SHP77 (cell line): ENCODE results near the gene FAU.

Source experiments
- DNase-seq, 2 experiments: peaks; one replicate each; lab custom pipeline; 2025; lab: John Stamatoyannopoulos, UW

The FAU gene

DNA sequence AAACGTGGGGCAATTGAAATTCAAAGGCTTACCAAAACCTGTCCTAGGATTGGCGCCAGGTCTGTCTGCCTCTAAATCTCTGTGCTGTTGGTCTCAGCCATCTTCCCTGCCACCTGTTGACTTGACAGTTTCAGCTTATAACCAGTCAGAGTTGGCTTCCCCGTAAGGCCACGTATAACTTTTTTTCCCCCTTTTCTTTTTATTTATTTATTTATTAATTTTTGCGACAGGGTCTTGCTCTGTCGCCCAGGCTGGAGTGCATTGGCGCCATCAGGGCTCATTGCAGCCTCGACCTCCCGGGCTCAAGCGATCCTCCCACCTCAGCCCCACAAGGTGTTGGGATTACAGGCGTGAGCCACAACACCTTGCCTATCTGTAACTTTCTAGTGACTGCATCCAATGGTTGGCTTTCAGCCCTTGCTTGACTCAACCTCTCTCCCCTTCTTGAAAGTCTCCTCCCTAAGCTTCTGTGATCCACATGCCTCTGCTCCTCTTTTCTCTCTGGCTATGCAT is 13.8 kb upstream of the FAU start:
- DNase-seq, result no peak

DNA sequence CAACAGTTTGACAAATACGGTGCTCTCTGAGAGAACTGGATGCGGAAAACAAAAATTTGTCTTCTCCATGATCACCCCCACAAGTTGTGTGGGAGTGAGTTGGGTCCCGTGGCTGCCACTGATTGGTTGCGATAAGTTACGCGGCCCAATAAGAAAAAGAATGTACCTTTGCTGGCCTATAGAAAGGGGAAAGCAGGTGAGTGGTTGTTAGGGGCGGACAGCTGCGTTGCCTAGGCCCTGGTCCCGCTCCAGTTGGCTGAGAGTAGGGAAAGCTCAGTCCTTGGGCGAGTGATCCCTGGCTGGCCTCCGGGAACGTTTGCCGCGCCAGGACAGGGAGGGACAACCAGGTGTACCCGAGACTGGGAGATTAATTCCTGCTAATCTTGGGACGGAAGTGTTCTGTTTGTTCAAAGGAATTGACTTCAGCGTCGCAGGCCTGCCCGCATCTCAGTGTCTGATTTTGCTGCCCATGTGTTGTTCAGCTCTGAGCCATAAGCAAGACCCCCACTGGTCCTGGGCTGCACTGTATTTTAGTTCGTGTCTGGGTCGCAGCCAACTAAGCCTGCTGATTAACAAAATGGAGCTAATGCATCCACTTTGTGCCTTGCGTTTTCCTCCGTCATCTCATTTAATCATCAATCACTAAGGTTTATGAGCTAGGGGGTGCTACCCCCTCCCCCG is 13.2 kb upstream of the FAU start:
- DNase-seq, result peak; percentile 96

DNA sequence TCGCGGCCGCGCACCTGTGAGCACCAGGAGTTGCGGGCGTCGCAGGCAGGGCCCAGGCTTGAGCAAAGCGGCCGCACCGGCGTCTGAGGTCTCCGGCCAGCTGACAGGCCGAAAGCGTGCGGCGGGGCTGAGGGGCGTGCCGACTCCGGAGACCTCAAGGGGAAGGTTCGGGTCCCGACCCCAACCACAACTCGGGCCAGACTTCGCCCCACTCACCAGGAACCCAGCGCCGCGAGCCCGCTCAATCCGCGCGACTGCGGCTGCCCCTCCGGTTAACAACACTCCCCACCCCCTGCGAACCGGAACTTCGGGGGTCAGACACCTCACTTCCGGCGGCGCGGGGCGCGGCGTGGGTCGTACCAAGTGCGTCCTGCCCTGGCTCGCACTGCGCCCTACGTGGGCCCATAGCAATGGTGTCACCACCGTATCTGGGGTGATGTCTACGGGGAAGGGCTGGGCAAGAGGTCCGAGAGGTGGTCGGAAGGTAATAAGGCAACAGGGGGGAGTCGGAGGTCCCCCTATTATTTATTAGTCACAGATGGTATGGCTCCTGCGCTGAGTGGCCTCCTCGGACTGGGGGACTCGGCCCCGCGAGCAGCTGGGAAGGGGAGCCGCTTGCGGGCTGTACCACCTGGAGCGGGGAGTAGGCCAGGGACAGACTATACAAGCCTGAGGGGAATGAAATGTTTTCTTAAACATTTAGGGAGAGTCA is 12.5 kb upstream of the FAU start, which contains the start of gene SYVN1:
TSS of gene SYVN1 (minus strand) at position 280 of the 712 bp plus-strand sequence. CDS start 918 bp downstream, outside the sequence.
- peak; percentile 80 to 86 for DNase-seq

DNA sequence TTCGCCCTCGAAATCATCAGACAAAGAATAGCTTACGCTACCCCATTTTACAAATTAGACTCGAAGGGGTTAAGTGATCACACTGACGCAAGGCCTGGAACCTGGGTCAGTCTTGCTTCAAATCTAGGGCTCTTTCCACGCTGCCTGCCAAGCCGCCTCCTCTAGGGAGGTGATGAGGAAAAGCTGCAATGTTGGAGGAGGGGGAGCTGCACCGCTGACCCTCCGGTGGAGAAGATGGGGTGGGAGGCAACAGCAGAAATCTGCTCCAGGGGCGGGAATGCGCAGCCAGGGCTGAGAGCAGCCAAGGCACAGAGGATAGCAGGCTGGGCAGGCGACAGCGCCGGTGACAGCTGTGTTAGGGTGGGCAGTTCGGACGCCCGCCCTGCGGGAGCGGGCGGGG is 11.8 kb upstream of the FAU start:
- no peak for DNase-seq

DNA sequence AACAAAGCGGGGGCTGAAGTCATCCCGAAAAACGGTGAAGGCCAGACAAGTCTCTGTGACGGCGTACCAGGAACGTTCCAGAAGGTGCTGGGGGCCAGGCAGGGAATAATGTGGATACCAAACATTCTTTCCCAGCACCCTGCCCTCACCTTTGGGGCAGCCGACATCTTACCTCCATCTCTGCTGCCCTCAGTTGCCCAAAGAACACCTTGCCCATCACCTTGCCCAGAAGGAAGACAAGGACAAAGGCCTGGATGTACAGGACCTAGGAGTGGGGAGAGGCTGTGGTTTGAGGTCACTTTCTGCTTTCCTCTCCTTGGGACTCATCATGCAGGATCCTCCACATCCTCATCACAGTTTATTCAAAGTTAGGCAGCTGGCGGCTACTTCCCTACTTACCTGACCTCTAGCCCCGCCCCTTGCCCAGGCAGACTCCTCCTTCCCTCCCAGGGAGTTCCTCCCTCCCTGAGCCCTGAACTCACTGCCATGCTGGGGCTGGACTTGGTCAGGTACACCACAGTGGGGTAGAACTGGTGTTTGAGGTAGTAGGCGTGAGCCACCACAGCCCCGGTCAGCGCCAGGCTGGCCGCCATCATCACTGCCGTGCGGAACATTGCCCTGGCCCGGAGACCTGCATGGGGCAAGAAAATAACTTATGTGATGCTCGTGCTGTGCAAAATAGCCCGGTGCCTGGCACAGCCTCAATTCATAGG is 11.2 kb upstream of the FAU start:
- no peak for DNase-seq

DNA sequence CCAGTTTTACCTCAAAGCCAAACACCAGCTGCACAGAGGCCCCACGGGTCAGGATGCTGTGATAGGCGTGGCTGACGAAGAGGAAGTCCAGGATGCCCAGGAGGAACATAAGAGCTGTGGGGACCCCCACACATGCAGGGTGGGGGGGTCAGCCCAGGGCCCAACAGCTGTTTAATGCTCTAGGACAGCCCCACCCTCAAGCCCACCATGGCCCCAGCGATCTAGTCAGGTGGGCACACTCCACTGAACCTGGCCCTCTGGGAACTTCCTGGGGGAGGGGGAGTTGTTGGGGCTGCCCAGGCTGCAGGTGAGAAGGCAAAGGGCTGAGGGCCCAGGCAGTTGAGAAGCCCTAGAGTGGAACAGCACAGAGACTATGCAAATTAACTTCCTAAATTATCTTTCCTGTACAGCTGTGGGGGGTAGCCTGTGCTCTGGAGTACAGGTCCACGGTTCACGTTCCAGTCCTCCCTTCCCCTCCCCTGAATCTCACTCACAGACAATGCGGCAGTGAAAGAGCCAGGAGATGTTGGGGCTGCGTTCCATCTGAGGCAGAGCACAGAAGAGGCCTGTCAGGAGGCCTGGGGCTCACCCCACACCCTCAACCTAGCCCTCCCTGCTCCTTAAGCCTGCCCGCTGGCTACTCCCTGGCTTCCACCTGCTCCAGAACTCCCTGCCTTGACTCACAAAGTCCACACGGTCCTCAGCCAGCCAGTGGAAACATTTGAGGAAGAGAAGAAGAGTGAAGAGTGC is 10.5 kb upstream of the FAU start:
- DNase-seq, result no peak

DNA sequence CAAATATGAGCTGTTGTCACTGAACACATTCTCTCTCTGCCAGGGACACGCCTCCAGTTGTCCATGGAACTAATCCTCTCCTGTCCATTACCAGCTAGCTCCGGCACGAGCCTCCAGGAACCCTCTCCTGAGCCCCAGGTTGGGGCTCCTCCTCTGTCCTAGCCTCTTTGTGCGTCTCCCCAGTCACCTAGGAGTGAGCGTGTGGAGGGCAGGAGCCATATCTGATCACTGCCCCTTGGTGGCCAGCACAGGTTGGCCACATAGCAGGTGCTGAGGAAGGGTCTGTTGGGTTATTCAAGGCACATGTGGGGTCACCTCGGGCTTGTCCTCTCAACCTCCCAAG is 9.9 kb upstream of the FAU start:
- DNase-seq, result no peak

DNA sequence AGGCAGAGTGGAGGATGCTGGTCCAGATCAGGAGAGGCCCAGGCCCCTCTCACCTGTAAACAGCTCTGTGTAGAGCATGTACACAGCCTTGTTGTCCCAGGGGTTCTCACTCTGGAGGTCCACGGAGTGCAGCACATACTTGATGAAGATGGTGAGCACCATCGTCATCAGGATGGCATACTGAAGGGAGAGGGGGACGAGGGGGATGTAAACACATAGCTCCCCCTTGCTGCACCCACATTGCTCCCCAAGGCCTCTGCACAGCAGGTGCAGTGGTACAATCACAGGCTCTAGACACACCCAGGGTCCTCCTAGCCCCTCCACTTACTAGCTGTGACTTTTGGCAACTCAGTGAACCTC is 9.5 kb upstream of the FAU start:
- no peak for DNase-seq

DNA sequence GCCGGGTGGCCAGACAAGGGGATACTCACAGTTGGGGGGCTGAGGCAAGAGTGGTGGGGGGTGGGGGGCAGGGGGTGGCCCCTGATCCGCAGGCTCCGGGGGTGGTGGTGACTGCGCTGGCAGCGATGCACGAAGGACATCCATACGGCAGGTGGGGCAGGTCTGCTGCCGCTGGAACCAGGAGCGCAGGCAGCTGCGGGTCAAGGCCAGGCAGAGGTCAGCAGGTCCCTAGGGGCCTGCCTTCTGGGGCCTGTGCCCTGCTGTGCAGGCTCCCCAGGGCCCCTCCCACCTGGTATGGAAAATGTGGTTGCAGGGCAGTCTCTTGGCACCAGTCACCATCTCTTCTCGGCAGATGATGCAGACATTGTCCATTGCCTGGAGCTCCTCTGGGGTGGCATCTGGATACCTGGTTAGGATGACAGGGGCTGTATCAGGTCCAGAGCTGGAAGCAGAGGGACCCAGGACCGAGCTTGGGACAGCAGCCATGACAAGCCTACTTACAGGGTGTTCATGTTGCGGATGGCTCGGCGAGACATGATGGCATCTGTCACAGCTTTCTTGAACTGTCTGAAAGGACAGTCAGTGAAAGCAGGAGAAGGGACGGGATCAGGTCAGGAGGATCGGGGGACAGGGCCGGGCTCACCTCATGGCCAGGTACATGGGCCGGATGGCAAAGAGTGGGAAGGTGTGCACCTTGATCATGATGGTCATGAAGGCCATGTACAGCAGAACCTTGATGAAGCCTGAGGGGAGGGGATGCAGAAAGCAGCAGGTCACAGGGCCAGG is 8.9 kb upstream of the FAU start:
- DNase-seq, result no peak

DNA sequence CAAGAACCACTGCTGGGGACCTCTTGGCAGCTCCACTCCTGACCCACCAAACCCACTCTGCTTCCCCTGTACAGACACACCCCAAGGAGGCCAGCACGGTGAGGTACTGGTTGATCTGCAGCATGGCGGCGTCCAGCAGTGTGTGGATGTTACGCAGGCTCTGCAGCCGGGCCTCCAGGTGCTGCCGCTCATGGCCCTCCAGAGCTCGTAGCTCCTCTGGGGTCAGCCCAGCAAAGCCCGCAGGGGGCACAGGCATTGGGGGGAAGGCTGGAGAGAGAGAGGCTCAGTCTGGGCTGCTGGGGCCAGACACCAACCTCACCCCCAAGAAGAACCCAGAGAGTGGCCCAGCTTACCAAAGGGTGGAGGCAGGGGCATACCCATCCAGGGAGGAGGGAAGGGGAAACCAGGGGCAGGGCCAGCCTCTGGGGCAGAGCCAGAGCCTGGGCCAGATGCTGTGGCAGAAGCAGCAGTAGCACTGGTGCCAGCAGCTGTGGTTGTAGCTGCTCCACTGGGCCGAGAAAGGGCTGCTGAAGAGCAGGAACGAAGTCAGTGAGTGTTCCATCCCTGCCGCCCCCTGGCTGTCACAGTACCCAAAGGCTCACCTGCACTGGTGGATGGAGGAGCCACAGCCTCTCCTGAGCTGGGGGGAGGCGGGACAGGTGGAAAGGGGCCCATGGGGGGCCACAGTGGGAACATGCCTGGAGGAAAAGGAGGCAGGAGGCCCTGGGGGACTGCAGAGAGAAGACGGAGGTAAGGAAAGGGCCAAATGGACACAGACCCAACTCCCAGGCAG is 7.9 kb upstream of the FAU start:
- DNase-seq, result no peak

DNA sequence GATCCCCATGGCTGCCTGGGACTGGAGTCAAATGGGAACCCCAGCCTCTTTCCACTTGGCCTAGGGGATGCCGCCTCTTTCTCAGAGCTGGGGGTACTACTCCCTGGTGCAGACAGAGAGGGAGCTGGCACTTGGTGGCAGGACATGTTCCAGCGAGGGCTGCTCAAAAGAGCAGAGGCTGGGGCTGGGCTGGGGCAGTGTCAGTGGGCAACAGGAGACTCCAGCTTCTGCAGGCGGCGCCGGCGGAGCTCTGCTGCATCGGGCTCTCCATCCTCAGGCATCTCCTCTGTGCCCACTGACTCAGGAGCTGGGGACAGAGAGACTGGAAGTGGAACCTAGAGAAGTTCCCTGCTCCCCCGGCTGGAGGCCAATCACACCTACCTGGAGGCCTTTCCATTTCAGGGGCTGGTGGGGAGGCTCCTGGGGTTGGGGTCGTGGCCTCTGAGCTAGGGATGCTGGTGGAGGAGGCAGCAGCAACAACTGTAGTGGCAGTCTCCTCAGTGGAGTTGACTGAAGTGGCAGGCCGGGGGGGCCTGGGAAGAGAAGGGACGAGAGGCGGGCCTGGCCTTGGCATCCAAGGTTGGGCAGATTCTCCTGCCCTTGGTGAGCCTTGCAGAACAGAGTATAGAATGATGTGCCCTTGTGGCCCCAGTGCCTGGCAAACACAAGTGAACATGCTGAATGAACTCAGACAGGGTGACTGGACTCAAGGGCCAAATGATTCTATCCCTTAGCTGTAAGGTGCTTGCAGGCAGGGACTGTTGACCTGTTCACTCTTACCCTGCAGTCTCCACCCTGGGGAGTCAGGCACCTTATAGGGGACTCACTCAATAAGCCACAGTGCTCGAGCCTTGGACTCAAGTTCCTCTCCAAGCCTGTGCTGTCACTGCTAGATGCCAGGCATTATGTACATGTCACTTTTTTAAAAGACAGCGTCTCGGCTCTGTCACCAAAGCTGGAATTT is 6.5 kb upstream of the FAU start:
- no peak for DNase-seq

DNA sequence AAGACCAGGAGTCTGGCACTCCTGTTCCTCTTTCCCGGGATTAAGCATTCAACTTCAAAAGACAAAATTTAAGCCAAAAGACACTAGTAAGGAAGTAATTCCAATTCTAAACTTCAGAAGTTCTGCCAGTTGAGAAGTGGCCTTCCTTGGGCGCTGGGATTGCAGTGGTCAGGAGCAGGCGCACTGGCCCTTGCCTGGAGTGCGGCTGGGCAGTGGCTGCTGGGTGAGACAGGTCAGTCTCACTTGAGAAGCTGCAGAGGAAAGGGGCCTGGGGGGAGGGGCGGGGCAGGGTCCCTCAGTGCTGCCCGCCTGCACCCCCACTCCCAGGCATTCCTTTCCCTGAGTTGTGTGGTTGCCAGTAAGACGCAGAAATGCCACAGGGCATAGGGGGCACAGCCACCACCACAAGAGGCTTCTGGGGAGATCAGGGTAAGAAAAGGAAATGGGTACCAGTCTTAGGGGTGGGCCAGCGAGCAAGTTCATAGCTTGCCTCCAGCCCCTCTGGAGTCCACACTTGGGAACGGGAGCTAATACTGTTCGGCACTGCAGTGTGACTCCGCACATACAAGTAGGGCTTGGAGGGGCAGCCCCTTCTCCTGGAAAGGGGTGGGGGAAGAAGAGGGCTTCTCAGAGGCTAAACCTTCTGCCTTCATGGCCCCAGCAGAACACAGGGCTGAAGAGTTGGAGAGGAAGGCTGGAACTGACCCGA is 5.7 kb upstream of the FAU start:
- DNase-seq, result no peak

DNA sequence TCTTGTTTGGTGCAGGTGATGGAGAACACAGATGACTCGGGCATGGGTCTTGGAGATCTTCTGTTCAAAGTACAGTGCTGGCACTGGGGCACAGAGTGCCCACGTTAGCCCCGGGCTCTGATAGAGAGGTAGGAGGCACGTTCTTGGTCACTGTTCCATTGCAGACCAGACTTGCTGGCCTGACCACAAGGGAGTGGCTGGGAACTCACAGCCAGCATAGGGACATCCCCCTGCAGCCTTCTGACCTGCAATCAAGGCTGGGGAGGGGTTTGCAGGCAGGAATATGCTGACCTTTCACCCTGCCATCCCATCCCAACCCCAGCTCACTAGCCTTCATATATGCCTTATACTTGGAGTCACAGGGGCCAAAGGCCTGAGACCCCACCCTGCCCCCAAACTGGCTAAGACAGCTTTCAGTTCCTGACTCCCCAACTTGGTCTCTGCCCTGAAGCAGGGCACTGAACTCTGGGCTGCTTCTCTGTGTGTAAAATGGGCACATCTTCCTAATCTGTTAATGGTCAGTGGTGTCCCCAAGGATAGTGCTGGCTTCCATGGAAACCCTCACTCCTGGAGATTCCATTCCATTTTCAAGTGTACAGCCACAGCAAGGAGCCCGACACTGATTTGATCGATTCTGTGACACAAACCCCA is 4.8 kb upstream of the FAU start:
- DNase-seq, result no peak

DNA sequence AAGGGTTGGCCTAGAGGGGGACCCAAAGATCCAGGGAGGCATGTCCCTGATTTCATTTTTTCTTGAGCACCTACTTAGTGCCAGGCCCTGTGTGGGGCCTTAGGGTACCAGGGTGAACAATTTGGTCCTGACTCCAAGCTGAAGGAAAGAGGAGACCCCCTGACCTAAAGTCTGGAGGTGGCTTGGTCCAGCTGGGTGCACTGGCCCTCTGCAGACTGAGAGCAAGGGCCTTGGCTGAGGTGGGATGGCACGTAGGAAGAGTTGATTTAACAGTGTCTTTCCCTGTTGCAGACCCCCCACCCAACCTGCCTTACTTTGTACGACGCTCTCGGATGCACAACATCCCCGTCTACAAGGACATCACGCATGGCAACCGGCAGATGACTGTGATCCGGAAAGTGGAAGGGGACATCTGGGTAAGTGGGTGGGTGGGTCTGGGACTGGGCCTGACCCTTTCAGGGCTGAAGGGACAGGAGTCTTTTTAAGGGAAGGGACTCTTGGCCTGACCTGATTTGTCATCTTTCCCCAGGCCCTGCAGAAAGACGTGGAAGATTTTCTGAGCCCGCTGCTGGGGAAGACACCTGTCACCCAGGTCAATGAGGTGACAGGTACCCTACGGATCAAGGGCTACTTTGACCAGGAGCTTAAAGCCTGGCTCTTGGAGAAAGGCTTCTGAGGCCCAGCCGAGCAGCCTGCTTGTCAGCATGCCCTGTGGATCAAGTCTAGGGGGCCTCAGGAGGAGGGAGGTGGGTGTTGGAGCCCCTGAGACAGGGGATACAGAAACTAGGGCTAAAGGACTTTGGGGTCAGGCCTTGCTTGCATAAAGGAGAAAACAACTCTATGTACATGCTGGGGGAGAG is 3.5 kb upstream of the FAU start:
- no peak for DNase-seq

DNA sequence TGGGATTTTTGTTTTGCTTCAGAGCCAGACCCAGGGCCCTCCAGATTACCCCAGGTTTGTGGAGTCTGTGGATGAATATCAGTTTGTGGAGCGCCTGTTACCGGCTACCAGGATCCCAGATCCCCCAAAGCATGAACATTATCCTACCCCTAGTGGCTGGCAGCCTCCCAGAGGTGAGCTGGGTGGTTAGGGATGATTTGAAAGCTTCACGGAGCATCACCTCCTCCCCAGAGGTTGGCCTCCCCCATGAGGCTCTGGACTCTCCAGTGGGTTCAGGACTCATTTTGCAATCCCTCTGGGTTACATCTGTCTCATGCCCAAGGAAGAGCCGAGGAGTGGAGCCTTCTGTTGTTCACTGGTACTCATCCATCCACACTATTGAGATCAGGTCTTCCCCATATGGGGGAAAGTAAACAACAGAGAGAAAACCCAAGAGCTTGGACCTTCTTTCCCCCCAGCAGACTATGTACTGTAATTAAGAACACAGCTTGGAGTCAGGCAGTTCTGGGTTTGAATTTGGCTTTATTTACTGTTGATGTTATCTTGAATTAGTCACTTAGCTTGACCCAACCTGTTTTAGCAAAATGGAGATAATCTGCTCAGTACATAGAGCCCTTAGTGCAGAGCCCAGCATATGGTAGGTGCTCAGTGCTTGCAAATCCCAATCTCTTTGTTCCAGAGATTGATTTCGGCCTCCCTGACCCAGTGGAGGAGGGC is 2.7 kb upstream of the FAU start:
- no peak for DNase-seq

DNA sequence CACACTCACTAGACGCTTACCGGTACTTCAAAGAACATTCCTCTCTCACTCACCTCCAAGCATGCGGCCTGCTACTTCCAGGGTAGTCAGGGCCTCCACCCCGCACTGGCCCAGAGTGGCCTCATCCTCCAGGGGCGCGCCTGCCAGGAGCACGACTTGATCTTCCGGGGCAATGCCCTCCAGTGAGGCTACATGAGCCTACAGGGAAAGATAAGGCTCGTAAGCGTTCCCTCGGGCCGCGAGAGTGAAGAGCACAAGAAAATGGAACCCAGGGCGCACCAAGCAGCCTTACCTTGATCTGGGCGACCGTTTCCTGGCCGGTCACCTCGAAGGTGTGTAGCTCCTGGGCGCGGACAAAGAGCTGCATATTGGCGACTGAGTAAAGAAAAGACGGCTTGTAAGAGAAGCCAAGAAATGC is 478 bp downstream of the FAU start:
- no peak for DNase-seq

DNA sequence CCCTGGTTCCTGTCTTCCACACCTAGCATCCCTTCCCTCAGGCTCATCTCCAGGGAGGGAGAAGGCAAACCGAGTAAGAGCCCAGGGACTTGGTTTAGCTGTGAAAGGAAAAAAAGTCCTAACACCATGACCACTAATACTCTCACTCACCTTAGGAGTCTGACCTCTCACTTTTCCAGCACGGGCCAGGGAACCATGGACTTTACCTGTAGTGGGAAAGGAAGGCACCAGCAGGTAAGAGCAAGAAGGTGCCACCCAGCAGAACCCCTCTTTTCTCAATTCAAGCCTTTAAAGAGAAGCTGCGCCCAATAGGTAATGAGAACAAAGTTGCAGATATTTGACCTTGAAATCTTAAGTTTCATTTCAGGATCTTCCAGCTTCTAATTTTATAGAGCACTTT is 1.1 kb downstream of the FAU start:
- no peak for DNase-seq
